HT-29 (cell line): ENCODE data around the gene TBC1D22A. TPM values are rescaled to one million over a fixed set of nuclear protein-coding genes. Genes with fewer than 3 reads are reported as not detected.

Experiments used
- DNase-seq: peaks from one replicate; pipeline ENCODE4 v3.0.0-alpha.2; 2015; ENCODE audit warnings: low spot score
- total RNA-seq: library from RNA; depleted of rRNA; stranded (reverse); fragments of >200 nt; shearing (Covaris generic); gene quantifications from 2 replicates; pipeline ENCODE4 v1.2.3, GENCODE V29; 2014

The TBC1D22A gene
- total RNA-seq, 1 experiment from 2014 or later = 23.9 TPM

GRCh38 chr22:47030881-47031627 is 268.6 kb downstream of the TBC1D22A start:
- DNase-seq = no peak

- DNase-seq = no peak
Measured at GRCh38 chr22:47031628-47031915, 269.1 kb downstream of the TBC1D22A start.

GRCh38 chr22:47032091-47032943 is 269.9 kb downstream of the TBC1D22A start:
- DNase-seq = no peak

DNA sequence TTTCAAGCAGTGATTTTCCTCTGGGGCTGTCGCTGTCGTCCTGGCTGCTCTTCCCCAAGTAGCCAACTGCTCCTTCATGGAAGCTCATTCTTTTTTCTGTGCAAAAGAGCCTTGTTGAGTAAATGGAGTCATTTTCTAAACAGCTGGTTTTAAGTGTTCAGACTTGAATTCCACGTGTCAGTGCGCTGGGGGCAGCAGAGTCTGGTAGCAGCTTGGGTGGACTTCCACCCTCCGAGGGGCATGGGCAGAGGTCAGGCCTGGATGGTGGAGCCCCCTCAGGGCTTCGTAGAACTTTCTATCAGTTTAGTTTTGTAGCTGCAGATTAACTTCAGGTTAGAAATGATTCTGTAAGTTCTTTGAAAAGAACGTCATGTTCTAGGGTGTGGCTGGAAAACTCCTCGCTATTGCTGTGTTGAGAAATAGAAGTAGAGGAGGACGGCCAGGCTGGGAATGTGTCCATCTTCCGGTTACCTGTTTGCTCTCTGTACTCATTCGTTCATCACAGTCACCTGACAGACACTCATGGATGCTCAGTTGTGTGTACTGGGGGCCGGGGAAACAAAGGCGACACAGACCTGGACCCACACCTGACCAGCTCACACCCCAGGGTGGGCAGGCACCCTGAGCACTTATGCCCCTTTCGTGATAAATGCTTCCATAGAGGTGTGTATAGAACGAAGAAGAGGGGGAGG is 270.7 kb downstream of the TBC1D22A start:
- no peak for DNase-seq

DNA sequence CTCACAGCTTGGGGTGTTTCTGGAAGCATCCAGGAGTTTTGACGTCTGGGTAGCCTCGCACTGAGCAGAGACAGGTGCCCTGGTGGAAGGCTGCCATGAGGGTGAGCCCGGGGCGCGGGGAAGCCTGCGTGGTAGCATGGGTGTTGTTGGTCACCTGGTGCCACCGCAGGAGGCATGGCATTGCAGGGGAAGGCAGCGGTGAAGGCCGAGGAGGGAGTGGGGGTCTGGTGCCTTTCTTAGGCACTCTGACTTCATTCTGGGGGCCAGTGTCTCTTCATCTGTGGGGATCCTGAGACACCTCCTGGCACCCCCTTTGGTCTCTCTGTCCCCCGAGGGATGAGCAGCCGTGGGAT is 271.2 kb downstream of the TBC1D22A start:
- DNase-seq = no peak

DNA sequence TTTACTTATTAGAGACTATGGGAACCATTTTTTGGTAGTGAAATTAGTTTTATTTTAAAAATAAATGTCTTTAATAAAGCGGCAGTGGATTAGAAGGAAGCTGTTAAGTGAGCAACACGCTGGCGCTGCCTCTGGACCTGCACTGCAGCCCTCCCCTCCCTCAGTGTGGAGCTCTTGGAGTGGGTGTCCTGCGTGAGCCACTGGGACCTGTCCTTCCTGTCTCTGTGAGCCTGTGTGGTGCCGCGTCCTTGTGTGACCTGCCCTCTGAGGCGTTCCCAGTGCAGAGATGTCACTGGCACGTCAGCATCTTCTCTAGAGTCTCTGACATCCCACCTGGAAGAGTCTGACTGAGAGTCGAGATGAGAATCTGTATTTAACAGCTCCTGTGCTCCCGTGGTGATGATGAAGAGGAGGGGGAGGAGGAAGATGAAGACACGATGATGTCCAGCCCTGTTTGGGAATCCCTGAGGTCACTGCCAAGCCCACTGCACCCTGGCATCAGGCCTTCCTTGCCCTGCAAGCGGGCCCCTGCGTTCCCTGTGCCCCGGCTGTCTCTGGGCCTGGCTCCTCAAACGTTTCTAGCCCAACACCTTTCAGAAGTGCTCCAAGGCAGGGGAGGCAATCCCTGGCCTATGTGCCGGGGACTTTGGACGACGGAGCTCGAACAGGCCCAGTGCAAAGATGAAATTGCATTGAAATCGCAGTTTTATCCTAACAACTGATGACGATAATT is 271.8 kb downstream of the TBC1D22A start:
- DNase-seq = no peak

GRCh38 chr22:47034905-47035419 is 272.5 kb downstream of the TBC1D22A start:
- DNase-seq = no peak

GRCh38 chr22:47035425-47035881 is 273.0 kb downstream of the TBC1D22A start:
- DNase-seq = no peak

- DNase-seq = no peak
Measured at GRCh38 chr22:47036352-47036751, 273.9 kb downstream of the TBC1D22A start.

DNA sequence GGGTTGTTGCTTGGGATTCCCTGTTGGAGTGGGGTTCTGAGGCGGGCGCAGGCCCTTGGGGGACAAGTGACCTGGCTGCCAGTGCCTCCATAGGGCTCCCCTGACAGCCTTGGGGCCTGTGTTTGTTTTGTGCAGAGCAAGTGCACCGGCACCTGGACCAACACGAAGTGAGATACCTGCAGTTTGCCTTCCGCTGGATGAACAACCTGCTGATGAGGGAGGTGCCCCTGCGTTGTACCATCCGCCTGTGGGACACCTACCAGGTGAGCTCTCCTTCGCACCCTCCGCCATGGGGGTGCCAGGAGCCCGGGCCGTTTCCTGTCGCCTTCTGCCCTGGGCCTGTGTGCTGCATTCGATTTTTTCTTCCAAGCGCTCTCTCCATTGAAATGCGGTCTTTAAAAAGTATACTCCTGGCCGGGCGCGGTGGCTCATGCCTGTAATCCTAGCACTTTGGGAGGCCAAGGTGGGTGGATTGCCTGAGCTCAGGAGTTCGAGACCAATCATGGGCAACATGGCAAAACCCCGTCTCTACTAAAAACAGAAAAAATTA is 274.6 kb downstream of the TBC1D22A start:
- no peak for DNase-seq

DNA sequence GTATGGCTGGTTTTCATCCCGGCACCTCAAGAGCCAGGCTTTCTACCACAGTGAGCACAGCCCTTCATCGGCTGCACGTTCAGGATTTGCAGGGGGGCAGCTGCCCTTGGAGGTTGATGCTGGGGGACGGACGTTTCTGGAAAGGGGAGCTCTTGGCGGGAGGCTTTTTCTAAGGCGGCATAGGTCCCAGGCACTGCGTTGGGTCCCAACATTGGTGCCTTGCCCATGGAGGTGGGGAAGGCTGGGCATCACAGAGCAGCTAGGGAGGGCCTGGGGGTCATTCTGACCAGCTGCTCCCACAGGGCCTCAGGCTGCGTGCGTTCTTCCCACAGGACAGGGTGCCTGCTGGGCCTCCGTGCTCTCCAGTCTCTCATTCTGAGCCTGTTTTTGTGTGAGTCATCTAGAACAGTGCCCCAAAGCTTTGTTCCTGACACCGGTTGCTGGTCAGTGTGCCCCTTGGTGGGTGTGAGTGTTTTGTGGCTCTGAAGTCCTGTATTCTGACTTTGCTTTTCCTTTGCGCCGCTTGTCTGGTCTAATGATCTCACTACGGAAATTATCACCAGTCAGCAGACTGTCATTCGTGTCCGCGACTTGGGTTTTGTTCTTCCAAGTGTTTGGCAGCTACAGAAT is 275.9 kb downstream of the TBC1D22A start:
- DNase-seq = no peak

- no peak for DNase-seq
Measured at GRCh38 chr22:47039356-47039755, 276.9 kb downstream of the TBC1D22A start.

GRCh38 chr22:47040486-47041270 is 278.2 kb downstream of the TBC1D22A start:
- DNase-seq = no peak

DNA sequence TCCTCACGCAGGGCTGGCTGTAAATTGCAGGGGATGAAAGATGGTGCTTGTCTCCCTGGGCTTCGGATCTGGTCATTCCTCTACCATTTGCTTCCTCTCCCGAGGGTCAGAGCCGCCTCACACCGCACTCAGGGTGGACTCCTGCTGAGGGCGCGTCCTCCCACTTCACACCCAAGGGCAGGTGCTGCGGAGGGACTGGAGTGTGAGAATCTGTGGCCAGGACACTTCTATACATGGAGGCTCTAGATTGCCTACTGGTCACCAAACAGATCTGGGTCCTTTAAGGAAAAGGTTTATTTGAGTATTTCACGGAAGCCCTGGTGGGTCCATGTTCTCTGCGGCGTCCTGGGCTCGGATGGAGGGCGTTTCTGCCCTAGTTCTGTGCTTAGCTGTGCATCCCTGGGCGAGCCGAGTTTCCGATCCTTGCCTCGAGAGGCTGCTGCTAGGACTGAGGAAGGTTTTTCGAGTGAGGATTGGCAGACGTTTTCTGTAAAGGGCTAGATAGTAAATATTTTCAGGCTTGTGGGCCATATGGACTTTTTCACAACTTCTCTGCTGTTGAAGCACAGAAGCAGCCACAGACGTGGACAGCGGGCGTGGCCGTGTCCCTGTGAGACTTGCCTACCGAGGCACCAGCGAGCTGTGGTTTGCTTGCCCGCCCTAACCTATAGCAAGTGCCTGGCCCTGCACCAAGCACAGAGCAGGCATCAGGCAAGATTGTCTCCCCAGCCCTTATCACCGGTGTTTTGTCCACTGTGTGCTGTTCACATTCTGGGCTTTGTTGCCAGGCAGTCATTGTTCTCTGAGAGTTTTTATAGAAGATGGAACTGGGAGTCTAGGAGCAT is 279.0 kb downstream of the TBC1D22A start:
- DNase-seq = no peak

DNA sequence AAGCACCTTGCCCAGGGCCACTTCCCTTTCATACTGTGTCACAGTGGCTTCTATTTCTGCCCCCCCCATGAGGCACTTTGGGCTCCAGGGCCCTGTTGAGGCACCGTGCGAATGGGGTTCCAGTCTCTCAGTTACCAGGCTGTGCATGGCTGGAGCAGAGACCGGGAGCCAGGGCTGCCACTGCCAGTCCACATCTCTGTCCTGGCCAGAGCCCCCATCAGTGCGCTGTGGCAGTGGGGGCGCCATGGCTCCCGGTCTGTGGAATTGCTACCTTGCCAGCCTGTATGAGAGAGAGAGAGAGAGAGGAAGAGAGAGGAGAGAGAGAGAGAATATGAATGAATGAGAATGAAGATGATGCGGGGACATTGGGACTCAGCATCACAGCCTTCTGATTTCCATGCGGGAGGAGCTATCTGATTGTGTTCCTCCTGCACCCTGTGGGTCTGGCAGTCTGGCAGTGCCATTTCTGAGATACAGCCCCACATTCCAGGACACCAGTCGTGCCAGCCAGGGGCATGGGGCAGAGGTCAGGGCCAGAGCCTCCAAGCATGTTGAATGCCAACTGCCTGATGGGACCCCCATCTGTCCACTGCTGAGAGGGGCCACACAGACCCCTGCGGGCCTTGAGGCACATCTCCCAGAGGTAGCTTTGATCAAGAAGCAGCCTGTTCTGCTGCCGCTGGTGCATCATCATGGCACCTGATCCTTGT is 279.8 kb downstream of the TBC1D22A start:
- no peak for DNase-seq

- no peak for DNase-seq
Measured at GRCh38 chr22:47042861-47043496, 280.5 kb downstream of the TBC1D22A start.

GRCh38 chr22:47043835-47044721 is 281.6 kb downstream of the TBC1D22A start:
- DNase-seq = peak; percentile 70
